ENCODE data around the gene FGB.

GRCh38 chr4:154517591-154517990 lies 45.2 kb upstream of the FGB start:
- no peak for TF ChIP-seq CTCF (IDR thresholded peaks at IDR 0.05)
- no peak for TF ChIP-seq POLR2A (IDR thresholded peaks at IDR 0.05; ENCODE audit: low read depth)

Measured in esophagus muscularis mucosa (tissue), 3 donors.